HG02571 (cell line): ENCODE measurements around the gene APC2.

Source experiments
- ATAC-seq: cut with Tn5 transposase; IDR thresholded peaks from one replicate; pipeline ENCODE4 v1.9.1; 2021; ENCODE audit warnings: mild to moderate bottlenecking, moderate library complexity; ENCODE audit not compliant: unreplicated experiment

APC2 gene, protein sequence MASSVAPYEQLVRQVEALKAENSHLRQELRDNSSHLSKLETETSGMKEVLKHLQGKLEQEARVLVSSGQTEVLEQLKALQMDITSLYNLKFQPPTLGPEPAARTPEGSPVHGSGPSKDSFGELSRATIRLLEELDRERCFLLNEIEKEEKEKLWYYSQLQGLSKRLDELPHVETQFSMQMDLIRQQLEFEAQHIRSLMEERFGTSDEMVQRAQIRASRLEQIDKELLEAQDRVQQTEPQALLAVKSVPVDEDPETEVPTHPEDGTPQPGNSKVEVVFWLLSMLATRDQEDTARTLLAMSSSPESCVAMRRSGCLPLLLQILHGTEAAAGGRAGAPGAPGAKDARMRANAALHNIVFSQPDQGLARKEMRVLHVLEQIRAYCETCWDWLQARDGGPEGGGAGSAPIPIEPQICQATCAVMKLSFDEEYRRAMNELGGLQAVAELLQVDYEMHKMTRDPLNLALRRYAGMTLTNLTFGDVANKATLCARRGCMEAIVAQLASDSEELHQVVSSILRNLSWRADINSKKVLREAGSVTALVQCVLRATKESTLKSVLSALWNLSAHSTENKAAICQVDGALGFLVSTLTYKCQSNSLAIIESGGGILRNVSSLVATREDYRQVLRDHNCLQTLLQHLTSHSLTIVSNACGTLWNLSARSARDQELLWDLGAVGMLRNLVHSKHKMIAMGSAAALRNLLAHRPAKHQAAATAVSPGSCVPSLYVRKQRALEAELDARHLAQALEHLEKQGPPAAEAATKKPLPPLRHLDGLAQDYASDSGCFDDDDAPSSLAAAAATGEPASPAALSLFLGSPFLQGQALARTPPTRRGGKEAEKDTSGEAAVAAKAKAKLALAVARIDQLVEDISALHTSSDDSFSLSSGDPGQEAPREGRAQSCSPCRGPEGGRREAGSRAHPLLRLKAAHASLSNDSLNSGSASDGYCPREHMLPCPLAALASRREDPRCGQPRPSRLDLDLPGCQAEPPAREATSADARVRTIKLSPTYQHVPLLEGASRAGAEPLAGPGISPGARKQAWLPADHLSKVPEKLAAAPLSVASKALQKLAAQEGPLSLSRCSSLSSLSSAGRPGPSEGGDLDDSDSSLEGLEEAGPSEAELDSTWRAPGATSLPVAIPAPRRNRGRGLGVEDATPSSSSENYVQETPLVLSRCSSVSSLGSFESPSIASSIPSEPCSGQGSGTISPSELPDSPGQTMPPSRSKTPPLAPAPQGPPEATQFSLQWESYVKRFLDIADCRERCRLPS (N-terminal part only)

DNA sequence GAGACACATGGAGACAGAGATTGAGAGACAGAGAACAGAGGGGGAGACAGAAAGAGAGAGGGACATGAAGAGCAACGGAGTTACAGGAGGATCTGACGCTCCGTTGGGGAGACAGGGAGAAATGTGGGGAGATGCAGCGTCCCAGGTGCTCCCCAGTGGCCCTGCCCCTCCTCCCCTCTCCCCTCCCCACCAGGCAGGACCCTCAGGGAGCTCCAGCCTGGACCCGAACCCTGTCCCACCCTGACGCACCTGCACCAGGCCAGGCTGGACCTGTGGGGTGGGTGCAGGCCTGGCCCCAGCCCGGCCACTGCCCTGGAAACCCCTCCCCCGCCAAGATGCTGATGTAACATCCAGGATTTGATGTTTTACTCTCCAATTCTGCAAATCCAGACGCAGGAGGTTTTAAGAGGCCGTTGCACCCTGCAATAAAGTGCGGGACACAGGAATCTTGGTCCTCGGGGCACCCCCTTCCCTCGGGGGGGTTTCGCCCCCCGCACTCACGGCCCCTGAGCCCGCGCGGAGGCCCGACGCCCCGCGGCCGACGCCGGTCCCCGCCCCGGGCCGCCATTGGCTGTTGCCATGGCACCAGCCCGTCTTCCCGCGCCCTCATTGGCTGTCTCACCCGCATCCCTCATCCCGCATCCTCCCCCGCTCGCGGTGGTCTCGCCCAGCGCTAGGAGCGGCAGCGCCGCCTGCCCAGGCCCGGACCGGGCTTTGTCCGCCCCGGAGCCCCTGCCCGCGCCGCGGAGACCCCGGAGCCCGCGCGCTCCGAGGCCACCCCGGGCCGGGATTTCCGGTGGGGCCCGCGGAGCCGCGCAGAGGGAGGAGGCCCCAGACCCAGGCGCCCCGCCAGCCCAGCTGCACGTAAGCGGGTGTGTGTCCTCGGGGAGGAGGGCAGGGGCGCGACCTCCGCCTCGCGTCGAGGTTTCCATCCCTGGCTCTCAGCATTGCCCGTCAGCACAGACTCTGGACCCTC, at the start of gene APC2:
APC2 (plus strand) TSS at position 655 of the 976 bp plus-strand sequence. CDS start 2,881 bp downstream, outside the sequence.
- no peak for ATAC-seq

DNA sequence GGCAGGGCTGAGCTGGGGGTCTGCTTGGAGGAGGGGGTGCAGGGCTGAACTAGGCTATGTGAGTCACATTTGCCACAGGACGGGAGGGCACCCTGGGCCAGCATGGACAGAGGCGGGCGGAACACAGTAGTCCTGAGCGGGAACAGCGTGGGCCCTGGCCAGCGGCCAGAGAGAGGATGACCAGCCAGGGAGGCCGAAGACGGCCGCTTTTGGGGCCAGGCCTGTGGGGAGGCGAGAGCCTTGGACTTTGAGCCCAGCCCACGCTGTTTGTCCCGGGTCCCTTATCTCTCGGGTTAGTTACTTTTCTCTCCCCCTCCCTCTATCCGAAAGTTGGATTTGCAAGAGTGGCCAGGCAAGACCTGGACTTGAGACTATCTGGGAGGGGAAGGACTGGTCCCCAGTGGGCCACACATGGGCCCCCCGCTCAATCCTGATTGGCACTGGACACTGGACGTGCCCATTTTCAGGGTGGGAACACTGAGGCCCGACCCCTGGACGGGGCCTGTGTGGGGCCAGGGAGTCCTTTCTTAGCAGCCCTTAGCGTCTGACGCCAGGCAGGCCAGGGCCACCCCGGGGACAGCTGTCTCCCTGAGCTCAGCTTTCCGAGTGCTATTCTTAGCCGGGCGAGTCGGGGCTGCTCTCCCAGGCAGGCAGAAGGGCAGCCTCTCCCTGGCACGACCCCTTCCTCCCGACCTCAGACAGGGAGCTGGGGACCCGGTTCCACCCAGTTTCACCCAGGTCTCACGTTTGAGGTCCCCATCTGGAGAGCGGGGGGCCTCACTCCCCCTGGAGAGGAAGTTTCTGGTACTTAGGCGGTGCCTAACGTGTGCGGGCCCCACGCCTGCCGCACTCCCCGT, 49.4 kb upstream of the APC2 start:
- no peak for ATAC-seq

DNA sequence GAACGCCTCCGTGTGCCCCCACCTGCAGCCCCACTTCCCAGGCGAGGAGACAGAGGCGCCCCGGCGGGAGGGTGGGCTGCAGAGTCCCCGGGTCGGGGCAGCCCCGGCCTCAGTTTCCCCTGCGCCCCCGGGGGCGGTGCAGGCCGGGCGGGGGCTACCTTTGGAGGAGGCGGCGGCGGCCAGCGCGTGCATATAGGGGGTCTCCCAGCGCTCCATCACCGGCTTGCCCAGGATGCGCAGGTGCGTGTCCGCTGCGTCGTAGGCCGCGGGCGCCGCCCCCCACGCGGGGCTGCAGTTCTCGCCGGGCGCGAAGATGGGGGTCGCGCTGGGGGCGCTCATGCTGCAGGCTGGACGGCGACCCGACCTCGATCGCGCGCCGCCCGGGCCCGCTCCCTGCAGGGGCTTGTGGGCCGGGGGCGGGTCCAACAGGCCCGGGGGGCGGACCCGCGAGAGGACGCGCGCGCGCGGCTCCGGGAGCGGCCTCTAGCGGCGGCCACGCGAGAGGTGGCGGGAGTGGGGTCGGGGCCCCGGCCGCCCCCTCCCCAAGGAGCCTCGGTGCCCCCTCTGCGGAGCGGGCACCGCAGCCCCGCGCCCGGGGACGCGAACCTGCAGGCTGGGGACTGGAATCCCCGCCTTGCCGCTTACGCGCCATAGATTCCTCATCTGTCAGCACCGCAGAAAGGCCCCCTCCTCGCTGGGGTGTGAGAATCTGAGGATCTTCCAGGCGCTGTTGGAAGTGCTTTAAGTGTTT, 48.6 kb upstream of the APC2 start, which contains the start of gene GAMT:
GAMT (minus strand) TSS at position 405 of the 751 bp plus-strand sequence; CDS start at position 339, 66 bp downstream.
- no peak for ATAC-seq

DNA sequence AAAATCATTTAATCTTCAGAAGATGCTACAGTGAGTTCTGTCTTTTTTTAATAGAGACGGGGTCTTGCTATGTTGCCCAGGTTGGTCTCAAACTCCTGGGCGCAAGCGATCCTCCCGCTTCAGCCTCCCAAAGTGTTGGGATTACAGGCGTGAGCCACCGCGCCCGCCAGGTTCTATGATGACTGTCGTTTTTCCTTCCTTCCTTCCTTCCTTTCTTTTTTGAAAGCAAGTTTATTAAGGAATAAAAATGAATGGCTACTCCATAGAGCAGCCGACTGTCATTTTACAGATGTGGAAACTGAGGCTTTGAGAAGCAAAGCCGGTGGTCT, 48.1 kb upstream of the APC2 start:
- ATAC-seq, result no peak

DNA sequence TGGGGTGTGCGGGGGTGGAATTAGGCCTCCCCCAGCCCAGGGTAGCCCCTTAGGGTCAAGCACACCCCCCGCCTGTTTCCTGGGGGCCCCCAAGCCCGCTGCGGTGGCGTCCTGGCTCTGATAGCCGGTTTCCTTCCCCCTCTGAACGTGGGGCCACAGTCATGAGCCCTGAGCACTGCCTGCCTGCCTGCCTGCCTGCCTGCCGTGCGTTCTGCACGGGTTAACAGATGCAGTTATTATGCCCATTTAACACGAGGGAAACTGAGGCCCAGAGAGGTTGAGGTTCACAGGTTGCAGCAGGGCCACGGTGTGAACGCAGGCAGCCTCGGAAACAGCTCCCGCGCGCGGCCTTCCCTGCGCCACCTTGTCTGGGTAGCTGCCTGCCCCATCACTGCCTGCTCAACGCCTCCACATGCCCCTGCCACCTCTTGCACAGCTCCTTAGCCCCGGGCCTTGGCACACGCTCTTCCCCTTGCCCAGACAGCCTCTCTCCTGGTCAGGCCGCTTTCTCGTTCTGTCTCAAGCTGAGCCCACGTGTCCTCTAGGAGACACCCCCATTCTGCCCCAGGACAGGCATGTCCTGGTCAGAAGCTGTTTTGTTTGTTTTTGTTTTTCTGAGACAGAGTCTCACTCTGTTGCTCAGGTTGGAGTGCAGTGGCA, 47.4 kb upstream of the APC2 start:
- no peak for ATAC-seq

DNA sequence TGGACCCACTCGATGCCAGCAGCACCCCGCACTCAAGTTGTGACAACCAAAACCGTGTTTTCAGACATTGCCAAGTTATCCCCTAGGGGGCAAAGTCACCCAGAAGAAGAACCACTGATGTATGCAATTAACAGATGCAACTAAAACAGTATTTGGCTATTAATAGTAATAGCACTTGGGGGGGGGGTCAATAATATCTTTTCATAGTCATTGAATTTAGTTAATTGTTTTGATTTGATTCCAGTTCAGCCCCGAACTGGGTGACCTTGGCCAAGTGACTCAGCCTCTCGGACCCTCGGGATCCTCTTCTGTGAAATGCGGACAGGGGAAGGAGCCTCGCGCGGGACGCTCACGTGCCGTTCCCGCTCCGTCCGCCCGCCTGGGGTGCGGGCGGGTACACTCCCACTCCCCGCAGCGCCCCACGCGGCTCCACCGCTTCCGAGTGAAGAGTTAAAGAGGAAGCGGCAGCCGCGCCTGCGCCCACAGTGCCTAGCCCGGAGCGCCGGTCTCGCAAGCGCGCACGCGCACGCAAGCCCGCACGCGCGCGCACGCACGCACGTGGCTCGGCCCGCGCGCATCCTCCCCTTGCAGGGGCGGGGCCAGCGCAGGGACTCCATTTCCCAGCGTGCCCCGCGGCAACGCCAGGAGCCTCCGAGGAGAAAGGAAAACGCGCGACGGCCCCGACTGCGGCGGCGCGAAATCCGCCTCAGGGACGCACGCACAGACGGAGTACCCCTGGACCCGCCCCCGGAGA, 43.0 kb upstream of the APC2 start:
- ATAC-seq, result peak; percentile 72

DNA sequence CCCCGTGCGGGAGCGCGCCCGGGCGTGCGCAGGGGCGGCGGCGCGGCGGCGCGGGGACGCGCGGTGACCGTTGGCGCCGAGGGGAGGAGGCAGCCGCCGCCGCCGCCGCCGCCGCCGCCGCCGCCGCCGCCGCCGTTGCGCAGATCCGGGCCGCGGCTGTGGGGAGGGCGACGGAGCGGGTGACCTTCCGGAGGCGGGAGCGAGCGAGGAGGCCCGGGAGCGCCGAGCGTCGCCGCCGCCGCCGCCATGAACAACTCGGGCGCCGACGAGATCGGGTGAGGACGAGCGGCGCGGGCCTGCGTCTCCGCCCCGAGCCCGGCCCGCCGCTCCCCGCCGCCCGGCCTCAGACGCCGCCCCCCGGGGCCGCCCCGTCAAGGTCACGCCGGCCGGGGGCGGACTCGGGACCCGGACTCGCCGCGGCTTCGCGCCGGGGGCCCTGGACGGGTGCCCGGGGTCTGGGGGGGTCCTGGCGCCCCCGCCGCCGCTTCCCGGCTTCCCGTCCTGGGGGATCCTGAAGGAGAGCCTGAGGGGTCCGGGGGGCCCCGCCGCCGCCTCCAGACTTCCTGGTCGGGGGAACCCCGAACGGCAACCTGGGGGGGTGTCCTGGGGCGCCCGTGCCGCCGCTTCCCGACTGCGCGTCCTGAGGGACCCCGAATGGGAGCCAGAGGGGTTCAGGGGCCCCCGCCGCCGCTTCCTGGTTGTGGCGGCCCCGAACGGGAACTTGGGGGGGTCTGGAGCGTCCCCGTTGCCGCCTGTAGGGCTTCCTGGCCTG, 42.2 kb upstream of the APC2 start, which contains the start of gene DAZAP1:
DAZAP1 (plus strand) TSS at position 59 of the 772 bp plus-strand sequence; CDS start at position 247, 188 bp downstream.
- peak; percentile 22 for ATAC-seq

DNA sequence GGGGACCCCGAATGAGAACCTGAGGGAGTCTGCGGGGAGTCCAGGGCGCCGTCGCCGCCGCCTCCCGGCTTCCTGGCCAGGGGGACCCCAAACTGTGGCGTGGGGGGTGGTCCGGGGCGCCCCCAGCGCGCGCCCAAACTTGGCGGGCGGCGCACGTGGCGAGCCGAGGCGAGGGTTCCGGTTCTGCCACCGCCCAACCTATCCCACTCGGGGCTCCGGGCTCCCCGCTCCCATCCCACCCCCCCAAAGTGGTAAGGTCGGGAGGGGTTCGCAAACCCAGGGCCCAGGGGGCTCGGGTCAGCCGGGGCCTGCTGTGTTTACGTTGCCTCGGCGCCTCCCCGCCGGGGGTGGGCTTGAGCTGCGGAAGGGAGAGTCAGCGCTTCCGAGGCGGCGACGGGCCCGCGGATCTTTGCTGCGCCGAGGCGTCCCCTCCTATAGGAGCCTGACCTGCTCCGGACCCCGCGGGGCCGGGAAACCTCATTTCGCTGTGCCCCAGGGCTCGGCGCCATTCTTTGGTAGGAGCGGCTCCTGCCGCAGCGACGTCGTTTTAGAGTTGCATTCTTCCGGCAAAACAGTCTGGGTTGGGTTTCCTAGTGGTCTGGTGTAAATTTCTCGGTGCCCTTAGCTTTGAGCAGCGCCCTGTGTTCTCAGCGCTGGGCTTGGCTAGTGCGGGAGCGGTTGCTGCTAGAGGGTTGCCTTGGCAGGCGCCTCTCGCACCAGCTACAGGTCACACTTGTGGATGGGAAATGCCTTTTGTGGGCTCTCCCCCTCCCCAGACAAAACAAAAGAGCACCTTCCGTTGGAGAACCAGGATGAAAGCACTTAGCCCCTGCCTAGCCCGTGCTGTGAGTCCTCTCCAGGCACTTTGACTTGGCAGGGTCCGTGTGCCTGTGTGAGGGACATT, 41.4 kb upstream of the APC2 start:
- ATAC-seq, result no peak

DNA sequence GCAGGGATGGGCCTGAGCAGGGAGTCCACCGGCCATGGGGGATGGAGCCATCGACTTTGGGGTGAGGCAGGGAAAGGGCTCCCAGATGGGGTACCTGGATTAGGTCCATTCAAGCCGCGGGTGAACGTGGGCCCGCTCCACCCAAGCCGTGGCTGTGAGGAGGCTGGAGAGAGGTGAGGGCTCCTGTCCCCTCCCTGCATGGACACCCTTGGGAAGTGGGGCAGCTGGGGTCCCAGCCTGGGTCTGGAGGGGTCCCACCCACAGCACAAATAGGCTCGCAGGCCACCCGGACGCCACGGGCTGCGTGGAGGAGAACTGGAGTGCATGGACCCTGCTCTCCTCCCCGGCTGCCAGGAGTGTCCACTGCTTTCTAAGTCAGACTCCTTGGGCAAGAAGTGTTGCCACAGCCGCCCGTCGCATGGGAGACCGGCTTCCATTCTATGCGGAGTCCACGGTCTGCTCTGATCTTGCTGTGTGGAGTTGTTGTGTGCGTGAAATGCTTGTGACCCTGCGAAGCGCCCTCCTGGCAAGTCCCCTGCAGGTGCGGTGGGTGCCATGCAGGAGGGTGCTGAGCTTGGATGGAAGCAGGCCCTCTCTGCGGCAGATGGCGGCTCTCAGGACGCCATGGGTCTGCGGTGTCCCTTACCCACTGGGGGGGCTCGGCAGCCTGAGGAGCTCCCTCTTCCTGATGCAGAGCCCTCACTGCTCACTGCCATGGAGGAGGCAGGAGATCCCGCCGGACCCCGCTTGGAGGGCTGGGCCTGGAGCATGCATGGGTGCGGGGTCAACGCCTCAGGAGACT, 40.5 kb upstream of the APC2 start:
- ATAC-seq, result no peak

DNA sequence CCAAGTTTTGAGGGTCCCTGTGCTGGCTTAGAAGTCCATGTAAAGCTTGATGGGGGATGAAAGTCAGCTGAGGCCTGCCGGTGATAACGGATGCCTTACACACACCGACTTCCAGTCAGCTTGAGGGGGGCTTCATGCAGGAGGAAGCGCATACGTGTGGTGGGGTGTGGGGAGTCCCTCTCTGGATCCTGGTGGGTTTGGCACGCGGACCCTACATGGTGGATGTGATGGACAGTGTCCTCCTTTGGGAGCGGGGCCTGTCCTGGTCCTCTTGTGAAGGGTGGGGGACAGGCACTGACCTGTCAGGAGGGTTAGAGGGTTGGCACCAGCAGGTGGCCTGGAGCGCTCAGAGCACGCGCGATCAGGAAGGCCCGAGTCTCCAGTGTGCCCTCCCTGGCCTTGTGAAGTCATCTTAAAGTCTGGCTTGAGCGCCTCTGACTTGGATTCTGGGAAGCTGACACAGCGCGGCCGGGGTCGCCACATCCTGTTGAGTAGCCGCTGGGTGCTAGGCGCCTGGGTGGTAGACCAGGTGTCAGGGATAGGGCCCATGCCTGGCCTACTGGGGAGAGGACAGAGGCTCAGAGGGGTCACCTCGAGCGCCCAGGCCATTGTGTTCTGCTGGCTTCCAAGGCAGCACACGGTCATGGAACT, 39.7 kb upstream of the APC2 start:
- ATAC-seq, result no peak

DNA sequence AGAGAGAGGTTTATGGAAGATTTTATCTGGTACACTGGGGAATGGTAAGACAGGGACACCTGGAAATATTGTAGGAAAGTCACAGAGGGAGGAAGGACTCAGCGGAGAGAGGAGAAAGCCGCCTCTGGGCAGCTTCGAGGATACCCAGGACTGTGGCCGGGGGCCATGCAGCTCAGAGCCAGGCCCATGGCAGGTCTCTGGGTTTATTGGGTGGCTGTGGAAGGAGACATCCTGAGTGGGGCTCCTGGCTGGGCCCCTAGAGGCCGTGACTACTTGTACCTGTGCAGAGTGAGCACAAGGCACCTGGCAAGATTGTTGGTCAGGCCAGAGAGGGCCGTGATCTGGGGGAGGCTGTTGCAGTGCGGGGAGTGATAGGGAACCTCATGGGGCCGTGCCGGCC, 39.1 kb upstream of the APC2 start:
- ATAC-seq, result no peak

DNA sequence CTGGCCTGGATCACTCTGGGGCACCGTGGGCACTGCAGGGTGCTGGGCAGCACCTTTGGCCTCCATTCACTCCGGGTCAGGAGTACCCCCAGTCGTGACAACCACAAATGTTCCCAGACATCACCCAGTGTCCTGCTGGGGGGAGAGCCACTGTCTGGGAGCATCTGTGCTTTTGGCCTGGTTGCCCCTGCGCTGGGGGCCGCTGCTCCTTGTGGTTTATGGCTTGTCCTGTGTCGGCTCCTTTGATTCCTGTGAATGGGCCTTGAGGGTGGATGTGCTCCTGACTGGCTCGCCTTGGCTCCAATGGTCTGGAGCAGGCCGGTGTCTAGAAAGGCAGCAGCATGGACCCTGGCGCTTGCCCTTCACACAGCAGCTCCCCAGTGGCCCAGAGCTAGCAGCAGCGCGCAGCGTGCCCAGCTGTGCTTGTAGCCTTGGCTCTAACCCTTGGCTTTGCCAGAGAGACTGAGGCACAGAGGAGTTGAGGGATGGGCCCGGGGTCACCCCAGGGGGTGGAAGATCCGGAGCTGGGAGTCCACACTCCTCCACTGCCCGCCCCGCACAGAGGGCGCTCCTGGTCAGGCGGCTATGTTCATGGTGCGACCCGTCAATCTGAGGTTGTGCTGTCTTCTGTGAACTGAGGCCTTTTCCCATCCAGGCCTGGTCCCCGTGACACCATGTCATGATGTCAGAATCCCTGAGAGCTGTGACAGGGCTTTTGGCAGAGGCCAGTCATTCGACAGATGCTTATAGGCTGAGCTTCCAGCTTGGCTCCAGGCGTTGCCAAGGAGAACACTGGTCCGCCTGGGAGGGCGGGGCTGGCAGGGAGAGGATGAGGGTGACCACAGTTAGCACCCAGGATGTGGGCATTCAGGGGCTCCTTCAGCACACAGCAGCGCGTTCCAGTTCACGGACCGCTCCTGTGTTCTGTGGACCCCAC, 38.4 kb upstream of the APC2 start:
- ATAC-seq, result no peak
